ENCODE data around the gene VWA3B.
"Not testable (repeated sequence)": the region's sequence is repeated elsewhere in the genome, so short reads cannot be mapped to it uniquely, and the experiment has no call there.

Gene VWA3B

GRCh38 chr2:98297817-98298682 lies 211.1 kb downstream of the VWA3B start:
- no peak for DNase-seq (ENCODE audit: low read depth in 2 of 2)

- DNase-seq (ENCODE audit: low read depth in 2 of 2) = no peak
Observed at GRCh38 chr2:98298683-98299164, 211.8 kb downstream of the VWA3B start.

GRCh38 chr2:98299211-98299905 lies 212.4 kb downstream of the VWA3B start:
- DNase-seq (ENCODE audit: low read depth in 2 of 2) = no peak

- DNase-seq (ENCODE audit: low read depth in 2 of 2) = no peak
Observed at GRCh38 chr2:98300141-98300874, 213.3 kb downstream of the VWA3B start.

GRCh38 chr2:98301469-98301868 lies 214.5 kb downstream of the VWA3B start:
- DNase-seq (ENCODE audit: low read depth in 2 of 2) = no peak

- DNase-seq (ENCODE audit: low read depth in 2 of 2) = not testable (repeated sequence)
Observed at GRCh38 chr2:98307131-98307696, 220.2 kb downstream of the VWA3B start.

GRCh38 chr2:98308068-98308467 lies 221.1 kb downstream of the VWA3B start:
- DNase-seq (ENCODE audit: low read depth in 2 of 2) = no peak

GRCh38 chr2:98308532-98308931 lies 221.6 kb downstream of the VWA3B start:
- DNase-seq (ENCODE audit: low read depth in 2 of 2) = no peak

GRCh38 chr2:98309580-98309979 lies 222.6 kb downstream of the VWA3B start:
- no peak for DNase-seq (ENCODE audit: low read depth in 2 of 2)

GRCh38 chr2:98310010-98310409 lies 223.0 kb downstream of the VWA3B start:
- no peak for DNase-seq (ENCODE audit: low read depth in 2 of 2)

GRCh38 chr2:98311090-98311489 lies 224.1 kb downstream of the VWA3B start:
- no peak for DNase-seq (ENCODE audit: low read depth in 2 of 2)

- DNase-seq (ENCODE audit: low read depth in 2 of 2) = no peak
Observed at GRCh38 chr2:98311771-98312545, 225.0 kb downstream of the VWA3B start.

- no peak for DNase-seq (ENCODE audit: low read depth in 2 of 2)
Observed at GRCh38 chr2:98313492-98314250, 226.7 kb downstream of the VWA3B start.

- DNase-seq (ENCODE audit: low read depth in 2 of 2) = no peak
Observed at GRCh38 chr2:98314251-98314650, 227.3 kb downstream of the VWA3B start.

GRCh38 chr2:98315957-98316356 lies 229.0 kb downstream of the VWA3B start:
- no peak for DNase-seq (ENCODE audit: low read depth in 2 of 2)

GRCh38 chr2:98317214-98317613 lies 230.2 kb downstream of the VWA3B start:
- no peak for DNase-seq (ENCODE audit: low read depth in 2 of 2)

GRCh38 chr2:98320171-98320570 lies 233.2 kb downstream of the VWA3B start:
- DNase-seq (ENCODE audit: low read depth in 2 of 2) = not testable (repeated sequence)

- DNase-seq (ENCODE audit: low read depth in 2 of 2) = no peak
Observed at GRCh38 chr2:98324181-98324580, 237.2 kb downstream of the VWA3B start.

GRCh38 chr2:98327776-98328175 lies 240.8 kb downstream of the VWA3B start:
- DNase-seq (ENCODE audit: low read depth in 2 of 2) = no peak

- DNase-seq (ENCODE audit: low read depth in 2 of 2) = no peak
Observed at GRCh38 chr2:98329549-98329948, 242.6 kb downstream of the VWA3B start.
